Muscle of leg (tissue), 11 donors: ENCODE results near the gene APAF1. TPM values are rescaled to one million over a fixed set of nuclear protein-coding genes. Genes with fewer than 3 reads are reported as not detected.

Source experiments
- DNase-seq: peaks from one replicate; pipeline ENCODE4 v3.0.0; 2013
- H3K27ac ChIP-seq: one replicate; pipeline ENCODE4 v1.5.1; 2013; ENCODE audit warnings: mild to moderate bottlenecking, low read length, control low read depth
- H3K27me3 ChIP-seq: one replicate; pipeline ENCODE4 v1.6.1; 2013; ENCODE audit warnings: low read length; ENCODE audit not compliant: control insufficient read depth, insufficient read depth
- H3K36me3 ChIP-seq: one replicate; pipeline ENCODE4 v1.6.1; 2013; ENCODE audit warnings: low read length; ENCODE audit not compliant: control insufficient read depth, insufficient read depth
- H3K4me1 ChIP-seq: one replicate; pipeline ENCODE4 v1.6.1; 2013; ENCODE audit warnings: low read length; ENCODE audit not compliant: control insufficient read depth, insufficient read depth
- H3K4me3 ChIP-seq: one replicate; pipeline ENCODE4 v1.5.1; 2013; ENCODE audit warnings: low read length, control low read depth
- H3K9me3 ChIP-seq: replicated peaks from 2 replicates; pipeline ENCODE4 v1.6.1; 2013; ENCODE audit warnings: low read depth, low read length; ENCODE audit not compliant: control insufficient read depth
- WGBS: methylation state at CpG from one replicate; pipeline ENCODE4 v1.1.5; 2013; ENCODE audit warnings: missing lambda C conversion rate; ENCODE audit not compliant: insufficient coverage; 5-methylcytosine and 5-hydroxymethylcytosine counted together
- polyA plus RNA-seq, 8 donors: library from polyadenylated mRNA; unstranded; fragments of 120-200 nt; gene quantifications; one replicate each; pipeline versions ENCODE4 v1.2.1 to v1.2.3, GENCODE V29; 2013; ENCODE audit warnings: inconsistent platforms in 1 of 8, low replicate concordance in 1 of 8; ENCODE audit not compliant: insufficient read length in 8 of 8, insufficient read depth in 1 of 8
- total RNA-seq: library from RNA; stranded (reverse); fragments of 120-200 nt; gene quantifications from one replicate; pipeline ENCODE4 v1.2.4, GENCODE V29; 2013

Gene APAF1
- total and polyA plus RNA-seq, 9 donors, result 22.0 to 35.2 (median 27.9) TPM

GRCh38 chr12:98656289-98657101 lies 11.4 kb downstream of the APAF1 start:
- WGBS, result 86% methylated on average over 3 of the region's 6 CpGs
- no peaks in the 10 kb centered on the region for H3K27me3 ChIP-seq
- DNase-seq, result no peak
- H3K4me1 ChIP-seq, result no peaks in the 10 kb centered on the region
- peaks cover 24% of the 10 kb centered on the region for H3K36me3 ChIP-seq
- H3K27ac ChIP-seq, result no peak overlapping the region
- no peaks in the 10 kb centered on the region for H3K9me3 ChIP-seq
- H3K4me3 ChIP-seq, result no peak overlapping the region

GRCh38 chr12:98660521-98660920 lies 15.4 kb downstream of the APAF1 start:
- Histone ChIP-seq H3K9me3 (no peaks in the 10 kb centered on the region), H3K36me3 (peaks cover 29% of the 10 kb centered on the region), H3K4me3 (no peak overlapping the region), H3K4me1 (no peaks in the 10 kb centered on the region), H3K27ac (no peak overlapping the region), H3K27me3 (no peaks in the 10 kb centered on the region)
- DNase-seq, result no peak

GRCh38 chr12:98669751-98670150 lies 24.7 kb downstream of the APAF1 start:
- no peaks in the 10 kb centered on the region for H3K4me1 ChIP-seq
- H3K27ac ChIP-seq, result no peak overlapping the region
- H3K36me3 ChIP-seq, result peaks cover 24% of the 10 kb centered on the region
- WGBS, result 83% methylated on average over 1 of the region's 3 CpGs
- no peak overlapping the region for H3K4me3 ChIP-seq
- H3K9me3 ChIP-seq, result no peaks in the 10 kb centered on the region
- H3K27me3 ChIP-seq, result no peaks in the 10 kb centered on the region
- DNase-seq, result no peak

- no peak overlapping the region for H3K27ac ChIP-seq
- no peaks in the 10 kb centered on the region for H3K4me1 ChIP-seq
- no peaks in the 10 kb centered on the region for H3K27me3 ChIP-seq
- peaks cover 18% of the 10 kb centered on the region for H3K36me3 ChIP-seq
- 100% methylated on average over 1 of the region's 7 CpGs for WGBS
- no peaks in the 10 kb centered on the region for H3K9me3 ChIP-seq
- DNase-seq, result no peak
- H3K4me3 ChIP-seq, result no peak overlapping the region
These were observed 26.4 kb downstream of the APAF1 start for GRCh38 chr12:98671459-98671858.

GRCh38 chr12:98674841-98675240 lies 29.8 kb downstream of the APAF1 start:
- Histone ChIP-seq H3K4me1 (no peaks in the 10 kb centered on the region), H3K4me3 (no peak overlapping the region), H3K27ac (no peak overlapping the region), H3K9me3 (no peaks in the 10 kb centered on the region), H3K27me3 (no peaks in the 10 kb centered on the region), H3K36me3 (peaks cover 27% of the 10 kb centered on the region)
- no peak for DNase-seq

GRCh38 chr12:98678236-98678945 lies 33.3 kb downstream of the APAF1 start:
- Histone ChIP-seq H3K27me3 (no peaks in the 10 kb centered on the region), H3K9me3 (no peaks in the 10 kb centered on the region), H3K4me1 (no peaks in the 10 kb centered on the region), H3K36me3 (peaks cover 42% of the 10 kb centered on the region), H3K4me3 (no peak overlapping the region), H3K27ac (no peak overlapping the region)
- WGBS, result 80% methylated on average over 13 of the region's 15 CpGs
- DNase-seq, result no peak

GRCh38 chr12:98678946-98679610 lies 34.0 kb downstream of the APAF1 start:
- Histone ChIP-seq H3K4me3 (no peak overlapping the region), H3K27ac (no peak overlapping the region), H3K36me3 (peaks cover 42% of the 10 kb centered on the region), H3K4me1 (no peaks in the 10 kb centered on the region), H3K27me3 (no peaks in the 10 kb centered on the region), H3K9me3 (no peaks in the 10 kb centered on the region)
- 97% methylated on average over 4 of the region's 7 CpGs for WGBS
- no peak for DNase-seq

- H3K9me3 ChIP-seq, result no peaks in the 10 kb centered on the region
- no peak overlapping the region for H3K4me3 ChIP-seq
- no peak for DNase-seq
- peaks cover 42% of the 10 kb centered on the region for H3K36me3 ChIP-seq
- no peaks in the 10 kb centered on the region for H3K27me3 ChIP-seq
- no peaks in the 10 kb centered on the region for H3K4me1 ChIP-seq
- WGBS, result 91% methylated on average over 13 of the region's 15 CpGs
- H3K27ac ChIP-seq, result no peak overlapping the region
These were observed 34.5 kb downstream of the APAF1 start for GRCh38 chr12:98679611-98680005.

- Histone ChIP-seq H3K4me3 (no peak overlapping the region), H3K27me3 (no peaks in the 10 kb centered on the region), H3K9me3 (no peaks in the 10 kb centered on the region), H3K27ac (no peak overlapping the region), H3K4me1 (no peaks in the 10 kb centered on the region), H3K36me3 (peaks cover 44% of the 10 kb centered on the region)
- DNase-seq, result no peak
- no CpG with 5 or more reads among the region's 2 CpGs for WGBS
These were observed 39.1 kb downstream of the APAF1 start for GRCh38 chr12:98684199-98684598.

- Histone ChIP-seq H3K4me3 (no peak overlapping the region), H3K4me1 (no peaks in the 10 kb centered on the region), H3K27ac (no peak overlapping the region), H3K27me3 (no peaks in the 10 kb centered on the region), H3K36me3 (peaks cover 33% of the 10 kb centered on the region), H3K9me3 (no peaks in the 10 kb centered on the region)
- WGBS, result no CpG with 5 or more reads among the region's 2 CpGs
- no peak for DNase-seq
These were observed 41.5 kb downstream of the APAF1 start for GRCh38 chr12:98686603-98687002.
